Lung (tissue), 12 donors: ENCODE data around the gene ROBO3. TPM values are rescaled to one million over a fixed set of nuclear protein-coding genes. Genes with fewer than 3 reads are reported as not detected.

Experiments used
- ATAC-seq: fragments of 200-7000 bp; cut with Tn5 transposase; one replicate; pipeline ENCODE4 v1.9.1; 2020; ENCODE audit warnings: moderate number of reproducible peaks; ENCODE audit not compliant: insufficient read depth, low FRiP score
- DNase-seq, 3 donors: peaks; one replicate each; pipeline ENCODE4 v3.0.0-alpha.2; 2013 to 2017
- H3K27ac ChIP-seq, 2 donors: one replicate each; pipeline ENCODE4 v1.5.1; 2013; ENCODE audit warnings: mild to moderate bottlenecking in 2 of 2, moderate library complexity in 2 of 2, control low read depth in 1 of 2, inconsistent platforms in 1 of 2, low read depth in 1 of 2, low read length in 1 of 2
- H3K27me3 ChIP-seq, 3 donors: one replicate each; pipeline ENCODE4 v1.5.1; 2013; ENCODE audit warnings: low read length in 2 of 3; ENCODE audit not compliant: control insufficient read depth in 3 of 3, insufficient read depth in 3 of 3
- H3K36me3 ChIP-seq, 4 donors: one replicate each; pipeline ENCODE4 v1.5.1; 2013; ENCODE audit warnings: low read length in 4 of 4, mild to moderate bottlenecking in 1 of 4, moderate library complexity in 1 of 4; ENCODE audit not compliant: control insufficient read depth in 4 of 4, insufficient read depth in 4 of 4
- H3K4me1 ChIP-seq, 5 donors: one replicate each; pipeline ENCODE4 v1.5.1; 2013; ENCODE audit warnings: low read length in 5 of 5, mild to moderate bottlenecking in 2 of 5, moderate library complexity in 1 of 5; ENCODE audit not compliant: control insufficient read depth in 5 of 5, insufficient read depth in 5 of 5
- H3K4me3 ChIP-seq: one replicate; pipeline ENCODE4 v1.5.1; 2013; ENCODE audit warnings: mild to moderate bottlenecking, control low read depth, moderate library complexity
- H3K9ac ChIP-seq, 2 donors: one replicate each; pipeline ENCODE4 v1.5.1; 2013; ENCODE audit warnings: low read length in 2 of 2, control low read depth in 1 of 2; ENCODE audit not compliant: insufficient read depth in 1 of 2
- H3K9me3 ChIP-seq, 4 donors: one replicate each; pipeline ENCODE4 v1.5.1; 2013; ENCODE audit warnings: low read length in 3 of 4, mild to moderate bottlenecking in 1 of 4, moderate library complexity in 1 of 4; ENCODE audit not compliant: control insufficient read depth in 4 of 4, insufficient read depth in 3 of 4
- WGBS, 2 donors: extraction: QIAGEN DNeasy Blood & Tissue Kit; methylation state at CpG; one replicate each; pipeline ENCODE4 v1.1.7; 2013; 5-methylcytosine and 5-hydroxymethylcytosine counted together
- polyA plus RNA-seq, 2 donors: library from polyadenylated mRNA; stranded (reverse); fragments of 200-250 nt; gene quantifications; one replicate each; pipeline ENCODE4 v1.2.1, GENCODE V29; 2013
- total RNA-seq, 2 donors: library from RNA; depleted of rRNA in 1 of 2; stranded (reverse); fragments of >200 nt in 1 of 2; gene quantifications; one replicate each; pipeline ENCODE4 v1.2.1, GENCODE V29; 2014 to 2021
- TF ChIP-seq, protein P1 (sequence below): IDR thresholded peaks from 2 replicates; pipeline ENCODE4 v1.5.1; 2012; ENCODE audit warnings: mild to moderate bottlenecking; ENCODE audit errors: control extremely low read depth, extremely low read depth
- donor health status: control.
- donor health status: control.
- donor health status: Bipolar disorder and iron deficiency.
- donor health status: healthy.
- donor health status: DM: yes; HTN: yes; CAD: no.

The ROBO3 gene
- total and polyA plus RNA-seq, 4 donors, result 9.3 to 16.8 (median 15.1) TPM

DNA sequence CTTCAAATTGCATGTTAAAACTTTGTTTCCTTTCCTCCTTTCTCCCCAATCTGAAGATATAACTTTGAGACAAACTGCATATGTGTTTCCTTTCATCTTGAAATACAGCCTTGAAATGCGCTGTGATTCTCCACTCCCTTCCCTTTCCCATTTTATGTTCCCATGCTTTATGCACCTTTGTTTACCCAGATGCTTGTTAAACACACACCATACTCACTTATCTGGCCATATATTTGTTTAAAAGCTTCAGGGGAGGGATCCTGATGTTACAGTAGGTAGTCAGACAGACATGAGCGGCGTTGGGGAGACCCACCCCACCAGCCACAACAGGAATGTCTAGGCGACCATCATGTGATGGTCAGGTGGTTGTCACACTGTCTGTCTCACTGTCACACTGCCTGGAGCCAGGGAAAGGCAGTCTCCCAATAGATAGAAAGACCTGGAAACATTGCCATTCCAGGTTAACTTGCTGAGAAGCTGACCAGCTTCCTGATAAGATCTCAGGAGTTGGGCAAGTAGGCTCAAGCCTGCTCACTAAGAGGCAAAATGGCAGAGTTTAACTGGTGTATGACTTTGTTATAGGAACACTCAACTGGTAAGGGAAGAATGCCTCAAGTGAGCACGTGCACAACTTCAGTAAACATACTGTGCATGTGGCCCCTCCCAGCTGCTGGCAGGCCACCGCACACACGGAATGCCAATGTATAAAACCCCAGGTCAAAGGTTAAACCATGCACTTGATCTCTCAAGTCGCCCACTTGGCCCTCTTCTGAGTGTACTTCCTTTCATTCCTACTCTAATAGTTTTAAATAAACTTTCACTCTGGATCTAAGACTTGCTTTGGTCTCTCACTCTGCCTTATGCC is 41.5 kb upstream of the ROBO3 start:
- no peak overlapping the region for H3K4me3 ChIP-seq
- H3K27ac ChIP-seq, result peak overlapping the region in 1 of 2 donors; percentile 23
- no peaks in the 10 kb centered on the region for H3K4me1 ChIP-seq
- TF ChIP-seq, protein P1, sequence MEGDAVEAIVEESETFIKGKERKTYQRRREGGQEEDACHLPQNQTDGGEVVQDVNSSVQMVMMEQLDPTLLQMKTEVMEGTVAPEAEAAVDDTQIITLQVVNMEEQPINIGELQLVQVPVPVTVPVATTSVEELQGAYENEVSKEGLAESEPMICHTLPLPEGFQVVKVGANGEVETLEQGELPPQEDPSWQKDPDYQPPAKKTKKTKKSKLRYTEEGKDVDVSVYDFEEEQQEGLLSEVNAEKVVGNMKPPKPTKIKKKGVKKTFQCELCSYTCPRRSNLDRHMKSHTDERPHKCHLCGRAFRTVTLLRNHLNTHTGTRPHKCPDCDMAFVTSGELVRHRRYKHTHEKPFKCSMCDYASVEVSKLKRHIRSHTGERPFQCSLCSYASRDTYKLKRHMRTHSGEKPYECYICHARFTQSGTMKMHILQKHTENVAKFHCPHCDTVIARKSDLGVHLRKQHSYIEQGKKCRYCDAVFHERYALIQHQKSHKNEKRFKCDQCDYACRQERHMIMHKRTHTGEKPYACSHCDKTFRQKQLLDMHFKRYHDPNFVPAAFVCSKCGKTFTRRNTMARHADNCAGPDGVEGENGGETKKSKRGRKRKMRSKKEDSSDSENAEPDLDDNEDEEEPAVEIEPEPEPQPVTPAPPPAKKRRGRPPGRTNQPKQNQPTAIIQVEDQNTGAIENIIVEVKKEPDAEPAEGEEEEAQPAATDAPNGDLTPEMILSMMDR, result no peak
- peak; percentile 7 to 42 (median 18) for DNase-seq
- no peak overlapping the region for H3K9ac ChIP-seq
- H3K36me3 ChIP-seq, result no peaks in the 10 kb centered on the region
- WGBS, 2 donors, result 56 to 71% methylated on average over 8 of the region's 8 CpGs
- peaks cover 0 to 2% (median 2%) of the 10 kb centered on the region in 3 donors for H3K27me3 ChIP-seq
- ATAC-seq, result no peak
- H3K9me3 ChIP-seq, result no peaks in the 10 kb centered on the region

DNA sequence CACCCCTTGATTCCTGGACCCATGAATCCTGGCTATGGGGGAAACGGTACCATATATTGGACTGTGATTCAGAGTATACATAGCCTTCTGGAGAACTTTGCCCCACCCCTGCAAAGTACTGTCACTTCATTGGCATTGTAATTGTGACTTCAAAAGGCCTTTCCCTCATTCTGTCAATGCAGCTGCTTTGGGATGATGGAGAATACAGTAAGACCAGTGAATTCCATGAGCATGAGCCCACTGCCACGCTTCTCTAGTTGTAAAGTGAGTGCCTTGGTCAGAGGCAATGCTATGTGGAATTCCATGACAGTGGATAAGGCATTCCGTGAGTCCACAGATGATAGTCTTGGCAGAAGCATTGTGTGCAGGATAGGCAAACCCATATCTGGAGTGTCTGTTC is 39.4 kb upstream of the ROBO3 start:
- 58 to 75% methylated on average over 3 of the region's 3 CpGs for WGBS, 2 donors
- no peak for DNase-seq
- Histone ChIP-seq H3K27me3 (no peaks in the 10 kb centered on the region), H3K4me1 (no peaks in the 10 kb centered on the region), H3K9ac (no peak overlapping the region), H3K9me3 (no peaks in the 10 kb centered on the region), H3K4me3 (no peak overlapping the region), H3K36me3 (no peaks in the 10 kb centered on the region), H3K27ac (no peak overlapping the region)
- ATAC-seq, result no peak
- TF ChIP-seq, protein P1, result no peak

DNA sequence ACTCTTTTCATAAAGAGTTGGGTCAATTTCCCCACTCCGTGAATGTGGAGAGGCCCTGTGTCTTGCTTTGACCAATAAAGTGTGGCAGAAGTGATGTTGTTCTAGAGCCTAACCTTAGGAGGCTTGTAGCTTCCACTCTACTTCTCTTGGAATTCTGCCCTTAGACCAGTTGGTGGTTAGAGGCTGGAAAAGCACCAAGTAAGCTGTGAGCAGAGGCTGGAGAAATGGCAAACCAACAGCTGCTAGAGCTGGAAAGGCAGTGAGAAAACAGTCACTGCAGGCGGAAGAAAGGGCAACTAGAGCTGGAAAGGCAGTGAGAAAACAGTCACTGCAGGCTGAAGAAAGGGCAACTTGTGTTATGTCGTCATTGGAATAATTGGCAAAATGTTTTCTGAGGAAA is 35.2 kb upstream of the ROBO3 start:
- H3K9ac ChIP-seq, result no peak overlapping the region
- H3K4me1 ChIP-seq, result no peaks in the 10 kb centered on the region
- TF ChIP-seq, protein P1, result no peak
- ATAC-seq, result no peak
- H3K36me3 ChIP-seq, result no peaks in the 10 kb centered on the region
- H3K9me3 ChIP-seq, result no peaks in the 10 kb centered on the region
- H3K4me3 ChIP-seq, result no peak overlapping the region
- WGBS, 2 donors, result 77 to 90% methylated on average over 3 of the region's 3 CpGs
- DNase-seq, result peak in 1 of 3 donors; percentile 37
- no peak overlapping the region for H3K27ac ChIP-seq
- H3K27me3 ChIP-seq, result no peaks in the 10 kb centered on the region
